Measurements from ENCODE around the gene F8. TPM values are rescaled to one million over a fixed set of nuclear protein-coding genes. Genes with fewer than 3 reads are reported as not detected.
A peak's percentile ranks its signal among the peaks of the same experiment; 100 is the strongest.
"Not testable (repeated sequence)": the region's sequence is repeated elsewhere in the genome, so short reads cannot be mapped to it uniquely, and the experiment has no call there.

Gene F8
- total RNA-seq, 1 donor from 2014 or later, result 1.5 TPM

DNA sequence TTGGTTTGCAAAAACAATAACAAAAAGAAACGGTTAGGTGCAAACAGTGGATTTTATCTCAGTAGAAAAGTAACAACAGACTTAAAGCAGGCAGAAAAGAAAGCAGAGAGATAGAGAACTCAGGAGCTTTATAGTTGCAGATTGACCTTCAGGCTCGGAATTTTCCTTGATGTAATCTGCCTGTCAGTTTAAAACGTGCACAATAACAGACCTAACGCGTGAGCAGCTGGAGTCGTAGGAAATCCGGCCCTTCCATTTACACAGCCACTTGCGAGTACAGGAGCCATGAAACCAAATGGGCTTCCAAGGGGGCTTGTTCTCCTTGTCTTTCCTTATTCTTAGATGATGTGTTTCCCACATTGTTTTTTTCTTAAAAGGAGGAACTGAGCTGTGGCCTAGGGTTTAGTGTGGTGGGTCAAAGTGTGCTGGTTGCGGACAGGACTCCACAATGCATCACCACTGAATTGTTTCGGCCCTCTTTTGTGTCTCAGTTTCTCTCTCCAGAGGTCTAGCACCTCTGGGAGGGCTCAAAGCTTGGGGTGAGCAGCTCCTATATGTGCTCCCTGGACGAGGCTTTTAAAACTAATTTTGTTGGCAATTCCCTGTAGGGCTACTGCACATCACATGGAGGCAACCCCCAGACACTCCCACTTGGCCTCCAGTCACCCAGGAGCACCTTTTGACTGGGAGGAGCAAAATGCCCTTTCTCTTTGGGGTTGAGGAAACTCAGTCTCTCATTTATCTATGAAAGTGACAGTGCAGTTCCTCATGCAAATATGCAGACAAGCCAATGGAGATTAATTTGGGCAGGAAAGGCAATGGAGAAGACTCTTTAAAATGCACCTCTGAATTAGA, 203.4 kb downstream of the F8 start:
- DNase-seq (ENCODE audit: extremely low read depth, low read depth, low spot score), result no peak

DNA sequence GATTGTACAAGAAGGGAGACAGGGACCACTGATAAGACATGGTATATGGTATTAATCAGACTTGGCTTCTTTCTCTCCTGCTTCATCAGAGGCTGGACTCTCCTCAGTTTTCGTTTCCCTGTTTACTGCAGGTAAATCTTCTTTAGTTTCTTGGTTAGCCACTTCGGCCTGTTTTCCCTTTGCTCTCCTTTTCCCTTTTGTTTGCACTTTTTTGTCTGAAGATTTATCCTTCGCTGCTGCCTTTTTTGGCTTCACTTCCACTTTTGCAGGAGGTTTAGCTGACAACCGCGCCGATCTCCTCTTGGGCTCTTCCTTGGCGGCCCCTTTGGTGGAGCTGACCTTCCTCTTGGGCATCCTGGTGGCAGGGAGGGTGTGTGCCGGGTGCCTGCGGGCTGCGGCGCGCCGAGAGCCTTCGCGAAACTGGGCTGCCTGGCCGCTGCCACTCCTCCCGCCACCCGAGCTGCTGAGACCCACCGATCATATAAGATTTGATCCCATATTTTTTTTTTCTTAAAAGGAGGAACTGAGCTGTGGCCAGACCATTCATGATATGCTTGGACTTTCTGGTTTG, 205.4 kb downstream of the F8 start:
- not testable (repeated sequence) for DNase-seq (ENCODE audit: extremely low read depth, low read depth, low spot score)

DNA sequence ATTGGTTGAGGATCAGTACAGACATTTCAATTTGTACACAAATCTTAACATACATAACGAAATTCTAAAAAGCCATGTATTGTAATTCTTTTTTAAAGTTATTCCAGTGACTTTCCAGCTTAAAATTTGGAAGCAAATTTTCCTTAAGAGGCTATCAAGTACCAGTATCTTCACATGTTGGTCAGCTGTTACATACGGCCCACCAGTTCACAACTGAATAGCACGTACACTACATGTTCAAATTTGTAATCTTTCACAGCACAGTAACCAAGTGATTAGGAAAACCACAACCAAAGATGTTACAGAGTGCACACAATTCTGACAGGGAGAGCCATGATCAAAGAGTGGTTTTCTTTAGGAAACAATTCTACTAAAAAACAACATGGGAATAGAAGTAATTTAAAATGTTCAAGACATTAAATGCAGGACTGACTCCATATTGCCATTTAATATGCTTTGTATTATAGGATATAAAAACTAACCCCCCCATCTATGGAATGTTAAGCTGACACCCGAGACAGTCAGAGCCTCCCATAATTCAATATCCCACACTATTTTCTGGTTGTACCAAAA, 206.1 kb downstream of the F8 start:
- DNase-seq (ENCODE audit: extremely low read depth, low read depth, low spot score), result not testable (repeated sequence)

DNA sequence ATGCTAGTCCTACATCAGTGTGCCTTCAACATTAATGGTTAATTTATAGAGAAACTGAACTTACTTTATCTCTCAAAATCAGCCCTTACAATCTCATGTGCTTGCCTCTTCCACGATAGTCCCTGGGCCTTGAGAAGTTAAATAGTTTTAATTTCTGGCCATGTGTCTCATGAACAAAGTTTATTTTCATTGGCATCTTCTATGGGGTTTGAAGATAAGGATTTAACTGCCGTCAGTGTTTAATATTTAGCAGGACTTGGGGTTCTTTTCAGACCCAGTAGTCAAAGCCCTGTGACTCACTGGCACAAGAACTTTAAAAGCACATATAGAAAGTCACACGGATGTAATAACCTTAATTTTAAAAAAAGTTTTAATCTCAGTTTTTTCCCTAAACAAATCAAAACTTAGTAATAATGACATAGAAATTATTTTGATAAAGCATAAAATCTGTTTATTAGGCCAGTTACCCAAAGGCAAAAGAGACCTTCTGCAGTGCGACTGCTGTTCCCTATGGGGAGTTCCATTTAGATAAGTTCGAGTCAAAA, 207.2 kb downstream of the F8 start:
- no peak for DNase-seq (ENCODE audit: extremely low read depth, low read depth, low spot score)

DNA sequence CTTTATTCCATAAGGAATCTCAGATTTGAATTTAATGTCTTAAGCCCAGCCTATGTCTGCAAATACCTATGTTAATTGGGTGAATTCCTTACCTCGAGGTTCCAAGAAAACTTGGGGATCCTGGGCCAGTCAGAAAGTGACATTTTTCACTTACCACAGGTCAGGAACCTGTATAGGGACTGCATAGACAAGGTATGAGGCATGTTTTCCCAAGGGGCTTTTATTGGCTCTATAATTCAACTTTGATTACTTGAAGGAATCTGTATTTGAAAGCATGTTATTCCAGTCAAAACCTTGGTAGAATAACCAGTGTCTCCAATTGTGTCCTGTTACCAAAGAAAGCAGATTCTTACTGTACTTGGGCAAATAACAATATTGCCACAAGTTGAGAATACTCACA, 208.7 kb downstream of the F8 start:
- no peak for DNase-seq (ENCODE audit: extremely low read depth, low read depth, low spot score)

DNA sequence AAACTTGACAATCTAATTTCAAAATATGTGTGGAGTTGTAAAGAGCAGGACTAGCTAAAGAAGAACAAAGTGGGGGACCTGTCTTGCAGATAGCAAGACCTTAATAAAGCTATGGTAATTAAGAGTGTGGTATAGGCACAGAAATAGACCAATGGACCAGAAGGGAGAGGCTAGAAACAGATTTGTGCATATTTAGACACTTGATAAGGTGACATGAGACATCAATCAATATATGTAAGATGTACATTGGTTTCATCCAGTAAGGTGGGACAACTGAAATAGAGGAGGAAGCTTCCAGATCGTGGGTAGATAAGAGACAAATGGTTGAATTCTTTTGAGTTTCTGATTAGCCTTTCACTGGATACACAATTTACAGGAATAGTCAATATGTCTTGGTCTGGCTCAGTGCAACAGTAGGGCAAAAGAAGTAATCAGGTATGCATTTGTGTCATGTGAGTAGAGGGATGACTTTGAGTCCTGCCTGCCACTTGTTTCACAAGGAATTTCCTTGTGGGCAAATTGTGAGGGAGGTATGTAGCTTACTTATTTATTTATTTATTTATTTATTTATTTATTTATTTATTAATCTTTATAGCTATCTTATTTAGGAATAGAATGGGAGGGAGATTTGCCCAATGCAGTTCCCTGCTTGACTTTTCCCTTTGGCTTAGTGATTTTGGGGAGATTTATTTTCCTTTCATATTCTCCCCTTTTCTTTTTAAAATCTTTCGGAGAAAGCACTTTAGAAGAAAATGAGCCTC, 210.0 kb downstream of the F8 start:
- DNase-seq (ENCODE audit: extremely low read depth, low read depth, low spot score), result no peak

DNA sequence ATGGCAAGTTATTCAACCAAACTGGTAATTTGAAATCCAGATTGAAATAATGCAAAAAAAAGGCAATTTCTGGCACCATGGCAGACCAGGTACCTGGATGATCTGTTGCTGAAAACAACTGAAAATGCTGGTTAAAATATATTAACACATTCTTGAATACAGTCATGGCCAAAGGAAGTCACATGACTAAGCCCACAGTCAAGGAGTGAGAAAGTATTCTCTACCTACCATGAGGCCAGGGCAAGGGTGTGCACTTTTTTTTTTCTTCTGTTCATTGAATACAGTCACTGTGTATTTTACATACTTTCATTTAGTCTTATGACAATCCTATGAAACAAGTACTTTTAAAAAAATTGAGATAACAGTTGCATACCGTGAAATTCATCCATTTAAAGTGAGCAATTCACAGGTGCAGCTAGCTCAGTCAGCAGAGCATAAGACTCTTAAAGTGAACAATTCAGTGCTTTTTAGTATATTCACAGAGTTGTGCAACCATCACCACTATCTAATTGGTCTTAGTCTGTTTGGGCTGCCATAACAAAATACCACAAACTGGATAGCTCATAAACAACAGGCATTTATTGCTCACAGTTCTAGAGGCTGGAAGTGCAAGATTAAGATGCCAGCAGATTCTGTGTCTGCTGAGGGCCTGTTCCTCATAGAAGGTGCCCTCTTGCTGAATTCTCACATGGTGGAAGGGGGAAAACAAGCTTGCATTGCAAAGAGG, 212.4 kb downstream of the F8 start:
- no peak for DNase-seq (ENCODE audit: extremely low read depth, low read depth, low spot score)

DNA sequence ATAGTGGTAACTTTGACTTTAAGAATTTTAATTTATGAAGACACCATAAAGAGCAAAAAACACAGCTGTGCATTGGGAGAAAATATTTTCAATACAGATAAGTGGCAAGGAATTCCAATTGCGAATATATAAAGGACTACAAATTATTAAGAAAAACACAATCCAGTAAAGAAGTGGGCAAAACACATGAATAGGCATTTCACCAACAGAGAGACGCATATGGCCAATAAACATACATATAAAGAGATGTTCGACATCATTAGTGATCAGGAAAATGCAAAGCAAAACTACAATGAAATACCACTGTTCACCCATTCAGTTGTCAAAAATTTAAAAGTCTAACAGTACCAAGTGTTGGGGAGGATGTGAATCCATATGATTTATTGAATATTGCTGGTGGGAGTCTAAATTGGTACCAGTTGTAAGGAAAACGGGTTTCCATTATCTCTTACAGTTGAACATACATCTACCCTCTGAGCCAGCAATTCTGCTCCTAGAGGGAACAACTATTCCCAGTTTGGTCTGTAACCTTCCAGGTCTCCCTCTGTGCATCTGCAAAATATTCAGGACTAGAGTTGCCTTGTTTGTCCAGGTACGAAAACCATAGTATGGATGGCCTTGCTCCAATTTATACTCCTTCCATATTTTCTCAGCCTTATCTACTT, 215.6 kb downstream of the F8 start:
- no peak for DNase-seq (ENCODE audit: extremely low read depth, low read depth, low spot score)

DNA sequence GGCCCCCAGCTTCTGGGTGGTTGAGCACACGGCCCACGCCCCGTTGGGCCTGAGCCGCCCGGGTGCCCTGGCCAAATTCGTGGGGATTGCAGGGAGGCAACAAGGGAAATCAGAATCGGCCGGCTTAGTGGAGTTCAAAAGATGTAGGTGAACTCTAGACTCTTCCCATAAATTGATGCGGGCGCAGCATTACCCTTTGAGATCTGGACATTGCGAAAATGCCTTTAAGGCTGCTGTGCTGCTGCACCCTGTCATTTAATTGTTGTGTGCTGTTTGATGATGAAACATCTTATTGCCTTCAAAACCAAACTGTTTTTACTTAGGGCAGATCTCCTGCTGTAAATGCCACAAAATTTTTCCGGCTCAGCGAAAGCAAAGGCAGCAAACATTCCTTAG, 216.8 kb downstream of the F8 start:
- no peak for DNase-seq (ENCODE audit: extremely low read depth, low read depth, low spot score)

DNA sequence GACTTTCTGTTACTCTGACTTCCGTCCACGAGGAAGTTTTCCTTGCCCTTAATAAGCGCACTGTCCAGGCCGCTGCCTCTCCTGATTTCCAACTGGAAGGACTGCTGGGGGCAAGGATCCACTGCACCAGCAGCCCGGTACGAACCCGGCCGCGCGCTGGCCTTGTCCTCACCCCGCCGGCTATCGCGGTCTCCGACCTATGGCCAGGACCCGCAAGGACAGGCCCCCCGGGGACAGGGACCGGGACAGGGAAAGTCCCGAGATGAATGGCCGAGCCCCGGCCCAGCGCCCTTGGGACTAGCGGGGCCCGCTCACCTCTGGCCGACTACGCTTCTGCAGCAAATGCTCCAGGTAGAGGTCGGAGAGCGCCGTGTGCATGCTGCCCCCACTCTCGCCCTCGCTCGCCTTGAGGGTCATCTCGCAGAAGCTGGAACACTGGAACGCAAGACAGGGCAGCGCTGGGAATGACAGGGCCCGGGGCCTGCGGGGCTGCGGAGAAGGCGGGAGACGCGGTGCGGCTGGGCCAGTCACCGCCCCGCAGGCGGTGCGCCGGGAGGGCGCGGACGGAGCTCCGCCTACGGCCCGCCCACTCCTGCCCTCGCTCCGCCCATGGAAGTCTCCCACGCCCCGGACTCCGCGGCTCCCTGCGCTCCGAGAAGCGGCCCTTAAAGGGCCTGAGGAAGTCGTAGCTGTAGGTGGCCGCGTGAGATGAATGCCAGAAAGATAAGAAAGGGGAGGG, 217.4 kb downstream of the F8 start, which contains the start of gene MPP1:
TSS of gene MPP1 (minus strand) at position 529 of the 739 bp plus-strand sequence. CDS start at position 417, 112 bp downstream.
- DNase-seq (ENCODE audit: extremely low read depth, low read depth, low spot score), result no peak

DNA sequence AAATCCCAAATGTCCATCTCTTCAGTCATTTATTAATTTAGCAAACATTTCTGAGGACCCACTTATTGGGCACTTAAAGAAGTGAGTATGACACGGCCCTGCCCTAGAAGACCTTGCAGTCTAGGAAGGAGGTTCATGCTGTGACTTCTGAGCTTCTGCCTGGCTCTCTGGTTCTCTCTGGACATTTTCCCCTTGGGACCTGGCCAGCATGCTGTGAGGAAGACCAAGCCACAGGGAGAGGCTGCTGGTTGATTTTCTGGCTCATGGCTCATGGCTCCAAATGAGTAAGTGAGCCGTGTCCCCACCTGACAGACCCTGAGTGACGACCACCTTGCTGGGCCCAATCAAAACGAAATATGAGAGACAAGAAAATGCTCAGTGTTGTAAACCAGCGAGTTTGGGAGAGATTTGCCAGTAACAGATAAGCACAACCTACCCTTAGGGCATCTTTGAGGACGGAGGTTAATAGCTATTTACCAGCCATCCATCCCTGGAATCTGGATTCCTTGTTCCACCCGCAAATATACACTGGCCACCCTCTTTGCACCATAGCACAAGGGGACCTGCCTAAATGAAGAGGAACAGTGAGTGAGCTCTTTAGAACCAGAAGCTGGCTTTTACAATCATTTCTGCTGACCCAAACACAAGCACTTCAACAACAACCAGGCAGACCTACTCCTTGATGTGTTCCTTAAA, 218.1 kb downstream of the F8 start:
- DNase-seq (ENCODE audit: extremely low read depth, low read depth, low spot score), result no peak

DNA sequence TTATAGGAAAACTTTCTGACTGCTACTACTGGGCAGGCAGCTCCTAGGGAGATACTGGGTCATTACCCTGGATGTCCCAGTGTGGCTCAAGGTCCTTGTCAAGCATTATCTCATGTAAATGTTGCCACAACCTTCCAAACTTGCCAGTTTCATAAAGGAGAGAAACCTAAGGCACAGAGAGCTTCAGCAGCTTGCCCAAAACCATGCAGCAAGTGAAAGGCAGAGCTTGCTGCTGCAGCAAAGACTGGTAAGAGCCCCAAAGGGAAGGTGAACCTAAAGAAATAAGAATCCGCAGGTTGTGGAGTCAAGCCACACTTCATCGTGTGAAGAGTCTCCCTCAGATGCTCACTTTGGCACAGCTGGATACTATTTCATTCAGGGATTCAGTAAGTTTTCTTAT, 219.6 kb downstream of the F8 start:
- DNase-seq (ENCODE audit: extremely low read depth, low read depth, low spot score), result no peak

DNA sequence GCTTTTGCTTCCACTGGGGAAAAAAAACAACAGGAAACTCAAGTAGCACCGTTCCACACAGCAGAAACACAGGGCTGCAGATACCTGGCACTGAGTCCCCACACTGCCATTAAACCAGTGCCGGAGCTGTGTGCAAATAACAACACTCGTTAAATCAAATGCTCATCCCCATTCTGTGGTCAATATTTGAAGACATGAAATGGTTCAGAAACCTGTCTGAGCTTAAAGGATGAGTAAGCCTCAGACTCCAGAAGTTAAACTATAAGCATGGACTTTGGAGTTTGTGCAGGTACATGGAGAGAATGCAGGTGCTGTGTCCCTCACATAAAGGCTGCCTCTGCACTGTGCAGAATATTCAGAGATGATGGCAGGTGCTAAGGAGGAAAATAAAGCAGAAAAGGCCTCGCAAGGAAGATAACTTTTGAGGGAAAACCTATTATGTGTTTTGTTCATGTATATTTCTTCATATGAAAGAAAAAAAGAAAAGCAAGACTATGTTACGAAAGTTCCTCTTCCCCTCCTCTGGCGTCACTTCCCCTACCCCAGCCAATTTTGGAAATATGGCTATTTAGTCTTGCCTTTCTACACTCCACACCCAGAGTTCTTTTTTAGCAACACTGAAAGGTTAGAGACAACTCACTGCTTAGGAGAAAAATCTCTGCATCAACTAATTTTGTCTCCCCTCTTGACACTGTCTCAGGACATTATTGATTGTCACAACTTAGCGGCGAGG, 221.9 kb downstream of the F8 start:
- no peak for DNase-seq (ENCODE audit: extremely low read depth, low read depth, low spot score)

DNA sequence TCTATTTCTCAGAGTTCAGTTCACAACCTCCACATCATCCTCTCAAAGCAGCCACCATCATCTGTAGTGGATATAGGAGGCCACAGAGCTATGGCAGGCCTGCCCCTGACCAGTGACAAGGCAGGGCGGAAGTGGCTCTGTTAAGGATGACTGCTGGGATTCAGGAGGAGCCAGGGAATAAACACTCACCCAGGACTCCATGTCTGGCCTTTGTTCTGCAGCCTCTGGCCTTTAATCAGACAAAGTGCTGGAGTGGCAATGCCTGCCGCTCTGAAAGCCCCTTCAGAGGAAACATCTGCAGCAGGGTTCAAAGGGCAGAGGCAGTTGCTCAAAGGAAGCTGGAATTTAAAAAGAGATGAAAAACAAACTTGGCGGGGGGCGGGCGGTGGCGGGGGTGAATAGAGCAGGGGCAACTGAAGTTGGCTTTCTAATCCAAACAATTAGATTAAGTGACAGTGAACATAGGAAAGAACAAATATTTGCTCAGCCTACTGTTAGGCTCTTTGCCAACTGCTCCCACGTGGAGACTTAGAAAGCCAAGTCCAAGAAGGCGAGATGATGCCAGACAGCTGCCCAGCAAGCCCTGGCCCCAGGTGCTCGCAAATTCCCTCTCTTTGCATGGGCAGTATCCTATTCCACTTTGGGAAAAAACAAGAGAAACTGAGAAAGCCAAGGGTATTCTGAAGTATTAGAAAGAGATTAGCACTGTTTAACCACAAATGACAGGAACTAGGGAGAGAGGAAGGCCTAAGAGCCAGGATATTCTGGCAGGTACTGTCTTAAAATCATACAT, 222.8 kb downstream of the F8 start:
- peak; percentile 61 for DNase-seq (ENCODE audit: extremely low read depth, low read depth, low spot score)

DNA sequence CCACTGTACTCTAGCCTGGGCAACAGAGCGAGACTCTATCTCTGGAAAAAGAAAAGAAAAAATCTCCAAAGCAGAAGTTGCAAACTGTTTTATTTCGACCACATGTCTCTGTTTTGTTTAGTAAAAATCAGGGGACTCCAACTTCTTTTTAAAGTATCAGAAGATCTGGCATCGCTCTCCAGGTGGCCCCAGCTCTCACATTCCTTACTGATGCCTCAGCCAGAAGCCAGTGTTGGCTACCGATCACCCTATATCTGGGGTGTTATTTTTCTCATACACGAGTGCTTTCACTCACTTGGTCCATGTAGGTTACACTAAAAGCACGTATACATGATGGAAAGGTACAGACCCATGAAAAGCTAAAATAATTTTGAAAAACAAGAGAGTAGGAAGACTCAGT, 225.5 kb downstream of the F8 start:
- no peak for DNase-seq (ENCODE audit: extremely low read depth, low read depth, low spot score)

DNA sequence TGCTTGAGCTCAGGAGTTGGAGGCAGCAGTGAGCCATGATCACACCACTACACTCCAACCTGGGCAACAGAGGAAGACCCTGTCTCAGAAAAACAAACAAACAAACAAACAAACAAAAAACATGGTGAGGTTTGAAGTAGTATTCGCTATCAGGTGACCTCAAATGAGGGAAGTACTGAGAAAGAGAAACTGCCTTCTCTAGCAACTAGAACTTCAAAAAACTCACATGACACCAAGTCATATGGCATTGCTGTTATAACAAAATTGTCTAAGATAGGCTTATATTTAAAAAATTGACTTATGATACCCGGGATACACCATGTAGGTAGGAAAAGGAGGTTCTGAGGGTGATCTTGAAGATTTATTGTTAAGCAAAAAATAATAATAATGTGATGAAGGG, 227.5 kb downstream of the F8 start:
- no peak for DNase-seq (ENCODE audit: extremely low read depth, low read depth, low spot score)
